CD1c-positive myeloid dendritic cell (primary cell): ENCODE measurements around the gene XYLT1.
A peak's percentile ranks its signal among the peaks of the same experiment; 100 is the strongest.

Experiments
- DNase-seq: peaks from one replicate; pipeline ENCODE4 v3.0.0-alpha.2; 2016; ENCODE audit errors: extremely low spot score

The XYLT1 gene

DNA sequence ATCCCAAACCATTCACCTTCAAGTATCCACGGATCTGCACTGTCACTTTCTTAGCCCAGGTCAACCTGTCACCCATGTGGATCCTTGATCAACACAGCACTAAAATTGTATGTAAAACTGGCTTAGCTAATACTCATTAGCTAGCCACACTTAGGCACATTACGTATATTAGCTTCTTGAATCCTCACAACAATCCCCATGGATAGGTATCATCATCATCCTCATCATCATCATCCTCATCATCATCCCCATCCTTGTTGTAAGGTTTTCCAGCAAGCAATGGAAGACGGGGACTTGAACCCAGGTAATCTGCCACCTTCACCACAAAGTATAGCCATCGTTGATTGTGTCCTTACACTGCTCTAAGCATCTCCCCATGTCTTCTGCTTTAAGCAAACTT, 184.3 kb downstream of the XYLT1 start:
- no peak for DNase-seq

DNA sequence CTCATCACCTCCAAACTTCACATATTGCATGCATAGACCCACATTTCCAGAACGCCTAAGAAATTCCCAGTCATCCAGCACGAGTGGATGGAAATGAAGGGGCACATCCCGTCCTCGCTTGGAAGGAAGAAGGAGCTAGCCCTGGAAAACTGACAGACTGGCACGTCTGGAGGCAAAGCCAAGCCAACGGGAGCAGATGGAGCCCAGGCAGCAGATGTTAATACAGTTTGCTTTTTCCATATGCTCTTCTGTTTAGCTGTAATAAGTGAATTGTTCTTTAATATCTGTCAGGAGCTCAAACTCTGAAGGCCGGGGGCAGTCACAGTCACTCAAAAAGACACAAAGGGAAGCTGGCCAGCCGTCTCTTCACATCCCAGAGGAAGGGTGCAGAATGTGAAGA, 187.7 kb downstream of the XYLT1 start:
- DNase-seq = no peak

DNA sequence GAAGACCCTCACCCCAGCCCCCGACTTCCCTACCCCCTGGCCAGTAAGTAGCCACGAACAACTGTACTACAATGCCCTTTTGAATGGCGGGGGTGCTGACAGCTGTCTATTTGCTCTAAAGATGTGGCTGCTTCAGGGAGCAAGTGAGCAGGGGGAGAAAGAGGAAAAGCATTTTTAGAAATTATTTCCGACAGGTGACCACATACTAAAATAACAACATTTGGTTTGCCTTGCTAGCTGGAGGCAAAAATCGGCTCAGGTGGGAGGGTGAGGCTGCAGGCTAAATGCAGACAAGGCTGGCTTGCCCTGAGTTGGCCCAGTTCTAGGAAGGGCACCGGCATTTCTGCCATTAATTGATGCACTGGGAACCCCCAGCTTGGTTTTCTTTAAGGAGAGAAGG, 188.5 kb downstream of the XYLT1 start:
- DNase-seq = no peak

DNA sequence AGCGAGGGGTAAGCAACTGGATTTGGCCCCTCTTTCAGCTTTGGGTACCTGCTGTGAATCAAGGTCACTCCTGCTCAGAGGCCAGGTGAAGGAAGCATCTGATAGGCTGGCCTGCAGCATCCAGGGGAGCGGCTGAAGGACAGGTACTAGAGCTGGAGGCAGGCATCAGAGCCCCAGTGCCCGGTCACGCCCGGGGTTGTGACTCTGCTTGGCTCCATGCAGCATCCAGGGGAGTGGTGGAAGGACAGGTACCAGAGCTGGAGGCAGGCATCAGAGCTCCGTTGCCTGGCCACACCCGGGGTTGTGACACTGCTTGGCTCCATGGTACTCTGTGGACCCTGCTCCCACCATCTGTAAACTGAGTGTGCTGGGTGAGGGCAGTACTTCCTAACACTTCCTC, 189.7 kb downstream of the XYLT1 start:
- DNase-seq = no peak

DNA sequence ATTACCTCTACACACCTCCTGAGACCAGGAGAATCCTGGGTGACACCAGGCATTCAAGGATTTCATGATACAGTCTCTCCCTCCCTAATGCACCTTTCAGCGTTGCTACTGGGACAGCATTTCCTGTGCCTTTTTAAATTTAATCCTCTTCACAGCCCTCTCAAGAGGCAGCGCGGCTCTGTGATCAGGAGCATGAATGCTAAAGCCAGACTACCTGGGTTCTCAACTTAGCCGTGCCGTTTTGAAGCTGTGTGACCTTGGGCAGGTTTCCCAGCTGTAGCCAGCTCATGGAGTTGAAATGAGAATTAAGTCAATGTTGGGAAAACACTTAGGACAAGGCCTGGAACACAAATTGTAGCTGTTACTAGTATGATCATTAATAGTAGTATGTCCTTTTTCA, 191.8 kb downstream of the XYLT1 start:
- no peak for DNase-seq

DNA sequence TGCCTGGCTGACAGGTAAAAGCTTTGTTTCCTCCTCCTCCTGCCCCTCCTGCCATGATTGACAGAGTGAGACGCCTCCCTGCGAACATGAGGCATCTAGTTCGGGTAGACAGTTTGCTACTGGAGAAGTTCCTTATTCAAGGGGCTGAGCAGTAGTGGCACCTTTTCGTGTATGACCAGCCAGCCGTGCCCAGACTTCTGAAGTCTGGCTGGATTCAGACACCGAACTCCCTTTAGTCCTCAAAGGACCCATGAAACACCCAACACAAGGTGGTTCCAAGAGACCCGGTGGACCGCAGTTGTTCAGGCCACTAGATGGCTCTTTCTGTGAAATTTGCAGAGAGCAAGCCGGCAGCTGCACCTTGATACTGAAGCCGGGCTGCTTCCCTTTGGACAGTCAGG, 192.8 kb downstream of the XYLT1 start:
- DNase-seq = no peak

DNA sequence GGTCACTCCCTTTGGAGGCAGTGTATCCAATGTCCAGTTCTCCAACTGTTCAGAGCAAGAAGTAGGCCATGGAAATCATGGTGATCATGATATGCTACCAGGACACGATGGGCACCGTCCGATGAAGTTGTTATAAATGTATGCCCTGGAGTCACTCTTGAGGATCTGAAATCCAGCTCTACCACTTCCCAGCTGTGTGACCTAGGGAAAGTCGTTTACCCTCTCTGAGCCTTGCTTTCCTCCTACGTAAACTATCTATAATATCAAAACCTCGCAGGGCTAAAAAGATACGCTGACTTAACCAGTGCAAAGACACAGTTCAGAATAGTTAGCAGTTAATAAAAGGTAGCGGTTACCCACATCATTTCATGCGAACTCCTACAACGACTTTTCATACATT, 194.2 kb downstream of the XYLT1 start:
- DNase-seq = no peak

DNA sequence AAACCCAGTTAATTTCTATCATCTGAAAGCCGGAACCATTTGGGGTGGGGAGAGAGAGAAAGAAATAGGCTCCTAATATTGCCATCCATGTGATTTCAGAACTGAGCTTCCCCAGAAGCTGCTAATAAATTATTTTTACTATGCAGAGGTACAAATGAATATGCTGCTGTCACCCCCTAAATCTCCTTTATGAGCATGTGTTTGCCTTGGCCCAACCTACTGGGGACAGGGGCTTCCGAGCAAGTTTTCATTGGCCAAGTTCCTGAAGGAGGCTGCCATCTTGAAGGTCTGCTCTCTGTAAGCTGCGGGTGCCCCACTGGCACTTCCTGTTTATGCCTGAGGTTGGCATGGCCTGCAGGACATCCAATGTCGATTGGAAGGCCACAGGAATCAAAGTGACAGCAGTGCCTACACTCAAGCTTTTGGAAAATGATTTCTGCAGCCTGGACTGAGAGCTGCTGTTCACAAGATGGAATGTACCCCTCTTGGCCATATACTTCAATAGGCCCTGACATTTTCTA, 194.7 kb downstream of the XYLT1 start:
- no peak for DNase-seq

DNA sequence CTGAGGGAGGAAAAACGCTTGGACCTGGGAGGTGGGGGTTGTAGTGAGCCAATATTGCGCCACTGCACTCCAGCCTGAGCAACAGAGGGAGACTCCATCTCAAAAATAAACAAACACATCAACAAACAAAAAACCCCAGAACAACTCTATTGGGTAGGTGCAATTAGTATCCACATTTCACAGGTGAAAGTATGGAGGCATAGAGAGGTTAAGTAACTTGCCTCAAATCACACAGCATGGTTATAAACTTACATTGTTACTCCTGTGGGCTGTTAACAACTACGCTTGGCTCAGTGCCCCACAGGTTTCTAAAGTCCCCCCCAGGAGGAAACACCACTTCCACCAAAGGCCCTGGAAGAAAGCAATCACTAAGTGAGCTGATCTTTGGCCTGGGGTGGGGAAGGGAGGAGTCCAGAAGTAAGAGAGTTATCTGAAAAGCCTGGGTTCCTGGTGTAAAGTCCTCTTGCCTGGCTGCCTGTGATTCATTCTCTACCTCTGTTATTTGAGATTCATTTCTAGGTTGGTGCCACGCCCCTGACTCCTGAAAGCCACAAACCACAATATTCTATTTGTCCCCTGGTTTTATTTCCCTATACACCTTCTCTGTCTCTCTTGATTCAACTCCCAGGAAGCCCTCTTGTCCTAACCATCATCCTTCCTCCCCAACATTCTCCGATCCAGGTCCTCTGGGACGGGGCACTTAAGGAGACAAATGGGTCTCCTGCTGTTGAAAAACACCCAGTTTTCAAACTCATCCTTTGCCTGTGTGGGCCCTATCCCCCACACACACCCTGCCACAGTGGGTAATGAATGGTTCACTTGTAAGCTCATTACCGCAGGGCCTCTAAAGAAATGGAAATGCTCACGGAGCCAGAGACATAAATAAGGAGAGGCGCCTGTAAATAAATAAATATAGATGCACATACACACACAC, 195.4 kb downstream of the XYLT1 start:
- no peak for DNase-seq

DNA sequence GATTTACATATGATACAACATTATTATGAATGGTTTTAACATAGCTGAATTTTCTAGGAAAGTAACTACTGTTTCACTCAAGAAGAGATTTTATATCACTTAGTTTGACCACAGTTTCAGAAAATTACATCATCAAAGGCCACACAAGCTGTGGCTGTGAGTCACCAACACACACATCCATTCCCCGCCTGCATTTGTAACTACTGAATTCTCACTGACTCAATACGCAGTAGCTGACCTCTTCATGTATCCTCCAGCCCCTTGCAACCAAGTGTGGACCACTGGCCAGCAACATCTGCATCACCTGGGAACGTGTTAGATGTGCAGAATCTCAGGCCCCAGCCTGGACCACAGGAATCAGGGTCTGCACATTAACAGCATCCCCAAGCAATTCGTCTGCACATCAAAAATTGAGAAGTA, 197.6 kb downstream of the XYLT1 start:
- peak; percentile 61 for DNase-seq

DNA sequence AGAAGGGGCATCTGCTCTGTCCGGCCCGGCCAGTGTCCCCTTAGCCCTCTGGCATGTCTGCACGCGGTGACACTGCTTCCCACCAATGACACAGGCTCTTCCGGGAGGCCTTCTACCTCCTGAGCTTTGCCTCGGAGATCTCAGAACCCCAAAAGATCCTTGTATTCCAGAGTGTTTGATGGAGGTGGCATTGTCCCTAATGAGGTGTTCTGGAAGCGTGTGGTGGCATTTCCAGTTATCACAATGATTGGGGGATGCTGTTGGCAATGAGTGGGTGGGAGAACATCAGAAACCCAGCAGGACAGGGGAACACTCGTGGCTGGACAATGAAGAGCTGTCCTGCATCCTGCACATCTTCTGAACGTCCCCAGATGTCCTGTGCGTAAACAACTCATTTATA, 198.0 kb downstream of the XYLT1 start:
- DNase-seq = no peak

DNA sequence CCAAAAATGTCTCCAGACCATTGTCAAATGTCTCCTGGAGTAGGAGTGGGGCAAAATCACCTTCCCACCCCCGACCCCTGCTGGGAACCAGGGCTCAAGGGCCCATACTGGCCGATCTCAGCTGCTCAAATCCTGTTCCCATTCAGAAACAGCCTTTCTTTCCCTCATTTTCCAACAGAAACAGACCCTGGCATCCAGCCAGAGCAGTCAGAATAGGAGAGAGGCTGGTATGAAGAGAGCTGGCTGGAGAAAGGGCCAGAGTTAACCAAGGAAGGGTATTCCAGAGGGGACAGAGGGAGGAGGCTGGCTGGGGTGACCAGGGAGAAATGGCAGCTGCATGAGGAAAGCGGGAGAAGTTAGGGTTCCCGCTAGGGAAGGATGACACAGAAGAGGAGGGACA, 199.1 kb downstream of the XYLT1 start:
- no peak for DNase-seq

DNA sequence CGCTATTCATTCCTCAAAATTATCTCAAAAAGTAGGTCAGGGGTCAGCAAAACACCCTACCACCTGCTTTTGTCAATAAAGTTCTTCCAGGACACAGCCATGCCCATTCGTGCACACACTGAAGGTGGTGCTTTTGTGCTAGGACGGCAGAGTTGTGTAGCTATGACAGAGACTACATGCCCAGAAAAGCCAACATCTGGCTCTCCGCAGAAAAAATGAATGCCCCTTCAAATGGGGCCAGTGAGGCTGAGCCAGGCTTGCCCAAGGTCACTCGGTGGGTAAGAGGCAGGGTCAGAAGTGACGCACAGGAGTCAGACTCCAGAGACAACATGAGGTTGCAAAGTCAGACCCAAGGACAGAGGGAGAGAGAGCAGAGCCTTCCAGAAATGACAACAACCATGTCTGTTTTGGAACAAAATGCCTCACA, 200.1 kb downstream of the XYLT1 start:
- DNase-seq = no peak

DNA sequence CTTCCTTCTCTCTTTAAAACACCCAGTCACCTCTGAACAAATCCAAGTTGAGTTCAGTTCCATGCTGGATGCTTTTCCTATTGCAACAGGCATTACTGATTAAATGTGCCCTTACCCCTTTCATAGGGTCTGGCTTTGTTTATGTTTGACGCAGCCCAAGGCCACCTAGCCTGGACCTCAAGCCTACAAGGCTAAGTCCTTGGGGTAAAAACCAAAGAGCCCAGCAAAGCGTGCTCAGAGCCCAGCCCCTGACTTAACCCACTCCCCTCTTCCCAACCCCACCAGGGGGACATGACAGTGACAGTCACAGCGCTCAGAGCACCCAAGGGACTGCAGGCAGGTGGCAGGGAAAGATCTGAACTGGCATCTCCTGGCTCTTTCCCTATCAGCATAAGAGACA, 200.6 kb downstream of the XYLT1 start:
- DNase-seq = no peak

DNA sequence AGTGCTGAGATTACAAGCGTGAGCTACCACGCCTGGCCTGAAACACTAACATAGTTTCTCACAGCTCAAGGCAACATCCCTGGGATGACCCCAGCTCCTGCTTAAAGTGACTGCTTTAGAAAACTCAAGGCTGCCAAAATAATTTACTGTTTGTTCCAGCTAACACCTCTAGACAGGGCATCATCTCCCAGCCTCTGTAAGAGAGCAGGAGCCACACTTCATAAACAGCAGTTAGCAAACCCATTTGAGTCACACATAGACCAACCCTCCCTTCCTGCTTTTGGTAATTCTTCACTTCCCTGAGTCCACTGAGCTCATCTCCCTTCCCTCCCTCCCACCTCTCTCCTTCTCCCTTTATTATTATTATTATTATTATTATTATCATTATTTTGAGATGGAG, 201.3 kb downstream of the XYLT1 start:
- no peak for DNase-seq

DNA sequence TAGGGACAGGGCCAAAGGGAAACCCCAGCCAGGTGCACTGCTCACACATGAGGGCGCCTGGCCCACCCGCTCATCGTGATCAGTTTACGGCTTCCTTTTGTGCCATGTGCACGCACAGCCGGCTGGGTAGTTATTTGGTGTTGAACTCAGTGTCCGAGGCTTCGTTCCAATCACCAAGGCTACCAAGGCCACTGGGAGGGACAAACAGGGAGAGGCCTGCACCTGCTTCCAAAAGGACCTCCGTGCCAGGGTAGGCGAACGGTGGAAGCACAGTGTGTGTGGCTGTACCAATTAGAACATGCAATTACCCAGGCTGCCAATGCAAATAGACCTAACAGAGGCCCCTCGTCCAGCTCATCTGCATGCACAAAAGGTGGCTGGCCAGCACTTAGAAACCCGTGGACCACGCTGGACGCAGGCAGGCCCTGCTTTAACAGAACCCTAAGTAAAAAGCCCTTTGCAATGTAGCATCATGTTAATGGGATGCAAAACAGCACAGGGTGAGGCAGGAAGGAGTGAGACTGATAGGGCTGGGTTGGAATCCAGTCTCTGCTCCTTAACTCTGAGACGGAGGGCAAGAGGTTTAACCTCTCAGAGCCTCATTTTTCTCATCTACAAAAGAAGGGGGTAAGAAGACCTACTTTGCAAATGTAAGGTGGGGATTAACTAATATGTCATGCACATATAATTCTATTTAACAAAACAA, 204.0 kb downstream of the XYLT1 start:
- no peak for DNase-seq

DNA sequence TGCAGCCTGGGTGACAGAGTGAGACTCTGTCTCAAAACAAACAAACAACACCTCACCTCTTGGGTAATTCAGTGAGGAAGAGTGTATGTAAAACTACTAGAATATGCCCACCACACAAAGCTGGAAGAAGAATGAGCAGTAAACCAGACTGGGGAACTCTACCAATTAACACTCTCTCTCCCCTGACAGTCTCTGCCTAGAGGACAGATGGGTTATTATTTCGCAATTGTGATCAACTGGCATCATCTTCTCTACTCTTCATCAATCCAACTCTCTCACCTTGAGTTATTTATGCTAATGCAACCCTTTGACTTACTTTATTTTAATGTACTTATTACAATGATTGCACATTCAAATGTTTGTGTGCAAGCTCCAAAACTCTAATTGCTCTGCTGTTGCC, 205.6 kb downstream of the XYLT1 start:
- no peak for DNase-seq

DNA sequence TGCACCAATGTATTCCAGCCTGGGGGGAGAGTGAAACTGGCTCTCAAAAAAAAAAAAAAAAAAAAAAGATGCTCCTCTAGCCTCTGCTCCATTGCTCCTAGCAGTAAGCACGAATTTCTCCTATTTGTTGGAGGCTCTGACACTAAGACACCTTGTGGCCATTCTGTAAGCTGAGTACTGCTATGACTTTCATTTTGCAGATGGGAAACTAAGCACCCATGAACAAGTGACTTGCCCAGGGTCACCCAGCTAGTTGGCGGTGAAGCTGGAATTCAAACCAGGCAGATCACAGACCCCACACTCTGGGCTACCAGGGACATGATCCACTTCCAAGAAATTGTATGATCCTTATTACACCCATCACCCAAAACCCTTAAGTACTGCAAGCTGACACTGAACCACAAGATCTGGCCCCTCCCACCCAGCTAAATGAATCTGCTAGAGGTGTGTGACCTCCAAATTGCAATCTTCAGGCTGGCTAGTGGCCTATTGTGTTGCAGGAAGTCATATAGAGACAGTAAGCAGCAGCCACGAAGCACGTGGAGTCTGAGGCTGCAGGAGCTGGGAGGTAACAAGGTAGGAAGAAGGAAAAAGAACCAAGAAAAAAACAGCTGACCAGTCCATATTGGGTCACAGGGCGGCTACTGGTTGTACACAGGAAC, 209.4 kb downstream of the XYLT1 start:
- DNase-seq = no peak

DNA sequence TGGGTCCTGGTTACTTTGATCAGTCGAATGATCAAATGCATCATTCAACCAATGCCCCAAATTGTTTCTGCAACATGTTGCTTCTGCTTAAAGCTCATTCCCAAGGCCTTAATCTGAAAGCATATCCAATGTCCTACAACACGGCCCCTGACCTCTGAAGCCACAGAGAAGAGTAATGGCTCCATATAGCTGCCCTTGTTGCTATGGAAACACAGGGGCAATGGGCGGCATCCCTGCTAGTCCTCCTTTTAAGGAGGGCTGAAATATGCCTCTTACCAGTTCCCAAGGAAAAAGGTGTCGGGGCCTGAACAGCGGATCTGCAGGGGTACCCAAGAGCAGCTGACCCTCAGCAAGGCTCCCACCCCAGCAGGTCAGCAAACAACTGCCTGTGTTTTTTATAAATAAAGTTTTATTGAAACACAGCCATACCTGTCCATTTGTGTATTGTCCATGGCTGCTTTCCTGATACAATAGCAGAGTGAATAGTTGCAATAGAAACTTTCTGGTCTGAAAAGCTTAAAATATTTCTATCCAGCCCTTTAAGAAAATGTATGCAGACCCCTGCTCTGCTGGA, 210.4 kb downstream of the XYLT1 start:
- DNase-seq = no peak

DNA sequence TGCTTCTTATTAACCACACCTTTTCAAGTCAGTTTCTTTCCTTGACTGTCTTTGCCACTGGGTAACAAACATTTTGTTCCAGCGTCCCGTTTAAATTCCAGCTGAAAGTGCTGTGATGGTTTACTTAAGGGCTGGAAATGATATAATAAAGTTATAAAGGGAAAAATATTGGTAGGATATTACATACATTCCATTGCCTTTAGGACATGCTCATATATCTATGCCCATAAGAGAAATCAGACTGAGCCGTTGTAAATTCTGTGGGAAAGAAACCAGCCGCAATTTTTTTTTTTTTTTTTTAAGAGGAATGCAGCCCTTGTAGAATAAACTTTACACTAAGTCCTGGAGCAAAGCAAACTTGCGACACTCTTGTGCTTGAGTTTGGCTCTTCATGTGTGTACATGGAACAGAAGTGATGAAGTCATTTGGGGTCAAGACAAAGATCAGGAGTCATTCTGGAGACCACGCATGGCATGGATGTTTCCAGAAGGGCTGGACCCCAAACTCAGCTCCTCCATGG, 210.9 kb downstream of the XYLT1 start:
- DNase-seq = no peak

DNA sequence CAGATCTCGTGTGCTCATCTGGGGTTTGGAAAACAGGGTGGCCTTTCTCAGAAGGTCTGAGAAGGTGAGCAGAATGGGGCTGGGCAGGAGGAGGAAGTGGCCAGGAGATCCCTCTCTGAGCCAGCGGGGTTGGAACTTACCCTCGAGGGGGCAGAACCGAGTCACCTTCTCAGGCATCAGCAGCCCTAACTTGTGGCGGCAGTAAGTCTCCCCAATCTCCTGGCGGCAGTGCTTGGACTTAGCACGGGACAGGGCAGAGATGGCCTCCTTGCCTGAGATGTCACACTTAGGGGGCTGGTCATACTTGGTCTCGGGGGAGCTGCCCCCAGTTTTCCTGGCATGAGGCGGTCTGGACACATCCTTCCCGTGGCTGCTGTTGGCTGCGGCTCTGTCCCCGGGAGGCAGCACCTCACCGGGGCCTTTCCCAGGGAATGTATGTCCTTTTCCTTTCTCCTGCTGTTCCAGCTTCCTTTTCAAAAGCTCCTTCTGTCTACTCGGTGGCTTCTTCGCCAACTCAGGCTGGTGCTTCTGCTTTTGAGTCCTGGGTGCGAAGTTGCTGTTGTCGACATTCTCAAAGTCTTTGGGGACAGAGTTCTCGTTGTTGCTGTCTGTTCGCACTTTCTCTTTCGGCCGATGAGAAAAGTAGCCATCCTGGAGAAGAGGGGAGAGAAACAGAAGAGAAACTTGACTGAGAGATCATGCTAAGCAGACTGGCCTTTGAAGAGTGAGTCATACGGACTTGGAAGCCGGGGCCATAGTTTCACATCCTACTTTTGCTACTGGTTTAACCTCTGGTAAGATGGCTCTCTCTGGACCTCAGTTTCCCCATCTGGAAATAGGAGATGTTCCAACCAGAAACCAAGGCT, 211.7 kb downstream of the XYLT1 start:
- DNase-seq = peak; percentile 78
